ENCODE measurements around the gene DAGLB. TPM values are rescaled to one million over a fixed set of nuclear protein-coding genes. Genes with fewer than 3 reads are reported as not detected.

The DAGLB gene
- total and polyA plus RNA-seq, 3 donors from 2014 or later: 14.3 to 29.6 (median 18.9) TPM

- Histone ChIP-seq H3K27ac (peak overlapping the region in 1 of 2 donors; percentile 13), H3K36me3 (ENCODE audit: low read depth, missing control alignments) (no peaks in the 10 kb centered on the region), H3K9me3 (no peaks in the 10 kb centered on the region), H3K27me3 (no peaks in the 10 kb centered on the region), H3K4me3 (no peak overlapping the region), H3K4me1 (no peaks in the 10 kb centered on the region)
- intact Hi-C loops (cut with DNase I; ENCODE audit: low total_unique reads): no loop called here
- no peak for DNase-seq
- no peak for TF ChIP-seq CTCF (IDR thresholded peaks at IDR 0.05)
- TF ChIP-seq POLR2A (IDR thresholded peaks at IDR 0.05): no peak
- WGBS, 2 donors: 83 to 85% methylated on average over 18 of the region's 18 CpGs
Observed at GRCh38 chr7:6423942-6424701, 23.6 kb downstream of the DAGLB start.

- DNase-seq: no peak
- 93 to 94% methylated on average over 18 of the region's 18 CpGs for WGBS, 2 donors
- H3K36me3 ChIP-seq (ENCODE audit: low read depth, missing control alignments): no peaks in the 10 kb centered on the region
- H3K4me3 ChIP-seq: no peak overlapping the region
- H3K27me3 ChIP-seq: no peaks in the 10 kb centered on the region
- H3K27ac ChIP-seq: no peak overlapping the region
- no peaks in the 10 kb centered on the region for H3K9me3 ChIP-seq
- intact Hi-C loops (cut with DNase I; ENCODE audit: low total_unique reads): no loop called here
- no peaks in the 10 kb centered on the region for H3K4me1 ChIP-seq
- TF ChIP-seq CTCF (IDR thresholded peaks at IDR 0.05) (no peak), POLR2A (IDR thresholded peaks at IDR 0.05) (no peak)
Observed at GRCh38 chr7:6422926-6423632, 24.7 kb downstream of the DAGLB start.

DNA sequence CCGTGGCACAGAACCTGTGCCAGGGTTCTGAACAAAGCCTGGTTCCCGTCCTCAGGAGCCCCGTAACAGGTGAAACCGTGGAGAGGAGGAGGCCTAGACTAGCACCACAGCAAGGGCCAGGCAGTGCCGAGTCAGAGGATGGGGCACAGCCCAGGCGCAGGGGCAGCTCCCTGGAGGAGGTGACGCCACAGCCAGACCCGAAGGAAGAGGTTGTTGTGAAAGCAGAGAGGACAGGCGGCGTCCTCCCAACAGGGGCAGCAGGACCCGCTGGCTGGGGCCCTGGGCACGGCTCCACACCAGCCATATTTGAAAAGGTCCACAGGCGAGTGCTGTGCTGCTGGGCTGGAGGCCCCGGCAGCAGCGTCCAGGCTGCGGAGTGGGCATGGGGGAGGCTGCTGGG, 25.7 kb downstream of the DAGLB start:
- H3K36me3 ChIP-seq (ENCODE audit: low read depth, missing control alignments): no peaks in the 10 kb centered on the region
- TF ChIP-seq CTCF (IDR thresholded peaks at IDR 0.05) (no peak), POLR2A (IDR thresholded peaks at IDR 0.05) (no peak)

DNA sequence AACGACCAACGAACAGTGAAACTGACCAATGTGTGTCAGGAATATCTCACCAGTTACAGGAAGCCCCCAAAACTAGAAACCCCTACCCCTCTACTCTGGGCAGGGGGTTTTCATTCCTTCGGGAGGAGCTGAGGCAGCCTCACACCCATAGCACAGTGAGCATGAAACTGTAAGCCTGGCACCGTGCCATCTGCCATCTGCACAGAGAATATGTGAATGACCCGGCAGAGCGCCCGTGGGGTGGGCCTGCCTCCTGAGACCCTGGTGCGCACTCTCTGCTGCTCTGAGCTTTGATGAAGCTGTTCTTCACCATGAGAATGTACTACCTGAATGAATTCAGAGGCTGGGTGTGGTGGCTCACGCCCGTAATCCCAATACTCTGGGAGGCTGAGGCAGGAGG, 27.1 kb downstream of the DAGLB start:
- H3K27ac ChIP-seq: no peak overlapping the region
- H3K4me1 ChIP-seq: no peaks in the 10 kb centered on the region
- no peaks in the 10 kb centered on the region for H3K27me3 ChIP-seq
- H3K9me3 ChIP-seq: no peaks in the 10 kb centered on the region
- no peaks in the 10 kb centered on the region for H3K36me3 ChIP-seq (ENCODE audit: low read depth, missing control alignments)
- TF ChIP-seq CTCF (IDR thresholded peaks at IDR 0.05) (no peak), POLR2A (IDR thresholded peaks at IDR 0.05) (no peak)
- DNase-seq: no peak
- intact Hi-C loops (cut with DNase I; ENCODE audit: low total_unique reads): no loop called here
- no peak overlapping the region for H3K4me3 ChIP-seq
- 90 to 91% methylated on average over 10 of the region's 10 CpGs for WGBS, 2 donors

More for the DNA sequence above, 25.7 kb downstream of the DAGLB start:
- DNase-seq: no peak
- 92 to 94% methylated on average over 14 to 16 of the region's 16 CpGs for WGBS, 2 donors
- Histone ChIP-seq H3K27ac (no peak overlapping the region), H3K9me3 (no peaks in the 10 kb centered on the region), H3K4me1 (no peaks in the 10 kb centered on the region), H3K27me3 (no peaks in the 10 kb centered on the region), H3K4me3 (no peak overlapping the region)
- intact Hi-C loops (cut with DNase I; ENCODE audit: low total_unique reads): no loop called here

Measured in testis (tissue), 3 donors.